IPS-15b (cell line): ENCODE measurements around the gene PHF12.

Experiments
- H3K27me3 ChIP-seq: one replicate; pipeline ENCODE4 v1.6.1; 2013; ENCODE audit warnings: low read length; ENCODE audit not compliant: control insufficient read depth, insufficient read depth
- H3K36me3 ChIP-seq: one replicate; pipeline ENCODE4 v1.6.1; 2013; ENCODE audit warnings: low read length; ENCODE audit not compliant: control insufficient read depth, insufficient read depth
- H3K4me1 ChIP-seq: one replicate; pipeline ENCODE4 v1.6.1; 2013; ENCODE audit warnings: mild to moderate bottlenecking, low read length; ENCODE audit not compliant: control insufficient read depth, insufficient read depth
- H3K4me3 ChIP-seq: one replicate; pipeline ENCODE4 v1.5.1; 2013; ENCODE audit warnings: low read depth, low read length
- H3K9ac ChIP-seq: one replicate; pipeline ENCODE4 v1.6.1; 2013; ENCODE audit warnings: low read depth, mild to moderate bottlenecking, low read length
- H3K9me3 ChIP-seq: one replicate; pipeline ENCODE4 v1.6.1; 2013; ENCODE audit warnings: mild to moderate bottlenecking, low read length; ENCODE audit not compliant: control insufficient read depth, insufficient read depth

The PHF12 gene

DNA sequence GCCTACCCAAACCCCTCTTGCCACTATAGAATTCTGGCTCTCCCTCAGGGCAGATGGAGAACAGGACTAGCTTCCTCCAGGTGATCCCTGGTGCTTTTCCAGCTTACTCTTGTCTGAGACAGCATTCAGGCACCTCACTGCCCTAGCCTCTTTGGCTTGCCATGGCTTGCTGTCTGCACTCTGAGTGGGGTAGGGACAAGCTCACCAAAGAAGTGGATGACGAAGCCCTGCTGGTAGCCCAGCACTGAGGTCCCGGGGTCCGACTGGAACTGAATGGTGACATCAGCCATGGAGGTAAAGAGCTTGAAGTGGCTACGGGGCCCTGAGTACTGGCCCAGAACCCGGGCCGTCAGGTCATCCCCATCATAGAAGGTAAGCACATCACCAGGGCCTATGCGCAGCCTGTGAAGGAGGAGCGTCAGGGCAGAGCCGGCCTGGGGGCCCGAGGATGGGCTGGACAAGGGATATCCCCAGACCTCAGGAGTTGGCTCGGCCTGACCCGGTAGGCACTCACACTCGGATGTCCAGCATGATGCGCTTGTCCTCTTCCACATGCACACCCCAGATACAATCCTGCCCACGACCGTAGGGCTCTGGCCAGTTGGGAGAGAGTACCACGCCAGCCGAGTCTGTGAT, 7.6 kb upstream of the PHF12 start:
- H3K4me3 ChIP-seq, result no peak overlapping the region
- H3K36me3 ChIP-seq, result no peaks in the 10 kb centered on the region
- no peaks in the 10 kb centered on the region for H3K9me3 ChIP-seq
- no peak overlapping the region for H3K9ac ChIP-seq
- peaks cover 4% of the 10 kb centered on the region for H3K4me1 ChIP-seq
- no peaks in the 10 kb centered on the region for H3K27me3 ChIP-seq

GRCh38 chr17:28957992-28958355, 6.7 kb upstream of the PHF12 start:
- H3K9ac ChIP-seq, result no peak overlapping the region

GRCh38 chr17:28957277-28957991, 6.1 kb upstream of the PHF12 start:
- Histone ChIP-seq H3K36me3 (no peaks in the 10 kb centered on the region), H3K9me3 (no peaks in the 10 kb centered on the region), H3K4me3 (no peak overlapping the region), H3K9ac (no peak overlapping the region), H3K4me1 (peaks cover 9% of the 10 kb centered on the region), H3K27me3 (no peaks in the 10 kb centered on the region)

More at GRCh38 chr17:28957992-28958355, 6.7 kb upstream of the PHF12 start:
- no peaks in the 10 kb centered on the region for H3K9me3 ChIP-seq
- H3K4me1 ChIP-seq, result peaks cover 4% of the 10 kb centered on the region
- H3K27me3 ChIP-seq, result no peaks in the 10 kb centered on the region
- no peak overlapping the region for H3K4me3 ChIP-seq
- H3K36me3 ChIP-seq, result no peaks in the 10 kb centered on the region

DNA sequence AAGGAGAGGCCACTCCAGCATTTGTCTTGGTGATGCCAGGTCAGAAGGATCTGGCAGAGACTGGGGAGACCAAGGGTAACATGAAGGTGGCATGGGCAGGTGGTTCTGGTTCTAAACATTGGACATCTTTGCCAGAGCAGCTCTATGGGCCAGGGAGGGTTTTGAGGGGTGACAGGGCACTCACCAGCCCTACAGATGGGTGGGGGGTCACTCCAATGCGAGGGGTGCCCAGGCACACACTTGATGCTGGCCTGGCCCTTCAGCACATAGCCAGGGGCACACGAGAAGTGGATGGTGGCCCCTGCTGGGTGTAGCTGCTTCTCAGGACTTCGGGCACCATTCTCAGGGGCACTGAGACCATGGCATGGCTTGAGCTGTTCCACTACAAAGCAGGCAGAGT, 5.5 kb upstream of the PHF12 start:
- Histone ChIP-seq H3K27me3 (no peaks in the 10 kb centered on the region), H3K9me3 (no peaks in the 10 kb centered on the region), H3K4me3 (no peak overlapping the region), H3K4me1 (peaks cover 9% of the 10 kb centered on the region), H3K36me3 (no peaks in the 10 kb centered on the region), H3K9ac (no peak overlapping the region)

DNA sequence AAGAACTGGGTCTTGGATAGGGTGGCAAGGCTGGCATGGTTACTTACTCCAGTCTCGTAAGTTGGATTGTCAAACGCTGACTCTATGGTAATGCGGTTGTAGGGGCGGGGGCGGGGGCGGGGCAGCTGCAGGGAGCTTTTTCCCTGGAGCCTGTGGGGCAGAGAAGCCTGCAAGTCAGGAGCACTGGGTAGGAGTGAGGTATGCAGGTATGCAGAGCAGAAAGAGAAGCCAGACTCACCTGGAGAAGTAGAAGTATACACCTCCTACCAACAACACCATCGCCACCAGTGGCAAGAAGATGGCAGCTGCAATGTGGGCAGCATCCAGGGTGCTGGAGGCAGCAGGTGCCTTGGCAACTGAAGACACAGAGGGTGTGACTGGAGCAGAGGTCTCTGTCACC, 4.8 kb upstream of the PHF12 start:
- H3K4me3 ChIP-seq, result no peak overlapping the region
- no peaks in the 10 kb centered on the region for H3K9me3 ChIP-seq
- H3K27me3 ChIP-seq, result no peaks in the 10 kb centered on the region
- no peaks in the 10 kb centered on the region for H3K36me3 ChIP-seq
- H3K4me1 ChIP-seq, result peaks cover 9% of the 10 kb centered on the region
- peak overlapping the region; percentile 5 for H3K9ac ChIP-seq

- Histone ChIP-seq H3K4me1 (peaks cover 9% of the 10 kb centered on the region), H3K27me3 (no peaks in the 10 kb centered on the region), H3K36me3 (no peaks in the 10 kb centered on the region), H3K9ac (no peak overlapping the region), H3K4me3 (no peak overlapping the region), H3K9me3 (no peaks in the 10 kb centered on the region)
Observed at GRCh38 chr17:28955408-28955807, 4.1 kb upstream of the PHF12 start.

- H3K4me3 ChIP-seq, result no peak overlapping the region
- no peaks in the 10 kb centered on the region for H3K9me3 ChIP-seq
- no peak overlapping the region for H3K9ac ChIP-seq
- peaks cover 9% of the 10 kb centered on the region for H3K4me1 ChIP-seq
- no peaks in the 10 kb centered on the region for H3K36me3 ChIP-seq
- H3K27me3 ChIP-seq, result no peaks in the 10 kb centered on the region
Observed at GRCh38 chr17:28954886-28955285, 3.6 kb upstream of the PHF12 start.

GRCh38 chr17:28953444-28954118, 2.3 kb upstream of the PHF12 start:
- Histone ChIP-seq H3K27me3 (no peaks in the 10 kb centered on the region), H3K9me3 (no peaks in the 10 kb centered on the region), H3K36me3 (no peaks in the 10 kb centered on the region), H3K4me1 (peaks cover 10% of the 10 kb centered on the region), H3K9ac (no peak overlapping the region), H3K4me3 (no peak overlapping the region)

DNA sequence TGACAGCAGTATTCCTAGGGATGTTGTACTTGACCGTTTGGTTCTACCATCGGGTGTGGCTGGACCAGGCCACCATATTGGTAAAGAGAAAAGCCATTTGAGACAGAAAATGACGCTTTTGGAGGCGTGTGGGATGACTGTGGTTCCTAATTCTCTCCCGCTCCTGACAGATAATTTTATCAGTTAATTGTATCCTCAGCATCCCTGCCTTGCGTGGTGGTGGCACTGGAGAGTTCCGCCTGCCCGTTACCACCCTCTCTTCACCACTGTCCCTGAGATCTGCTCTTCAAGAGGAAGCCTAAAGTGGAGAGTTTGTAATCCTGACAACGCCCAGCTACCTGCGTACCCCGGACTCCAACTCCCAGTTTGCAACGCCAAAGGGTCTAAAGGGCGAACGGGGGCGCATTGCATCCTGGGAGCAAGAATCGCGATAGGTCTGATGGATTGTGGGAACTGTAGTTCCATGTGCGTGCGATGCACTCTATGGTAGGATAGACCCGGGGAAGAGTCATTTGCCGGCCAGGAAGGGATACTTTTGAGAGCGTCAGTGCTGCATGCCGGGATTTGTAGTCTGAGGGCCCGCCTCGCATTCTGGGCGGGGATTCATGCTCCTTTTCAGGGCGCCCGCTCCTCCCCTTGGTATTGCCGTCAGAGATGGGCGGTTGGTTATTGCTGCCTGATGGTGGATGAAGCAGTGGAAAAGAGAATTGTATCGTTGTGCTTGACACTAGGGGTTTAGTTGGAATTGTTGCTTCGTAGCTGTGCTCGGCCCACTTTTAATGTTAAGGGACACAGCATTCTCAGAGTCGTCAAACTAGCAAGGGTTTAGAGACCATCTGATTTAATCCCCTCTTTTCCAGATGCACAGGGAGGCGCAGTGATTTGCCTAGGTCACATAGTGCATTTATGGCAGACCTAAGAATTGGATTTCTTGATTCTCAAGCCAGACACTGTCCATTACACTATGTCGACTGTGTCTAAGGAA, 965 bp upstream of the PHF12 start:
- H3K9me3 ChIP-seq, result no peaks in the 10 kb centered on the region
- peaks cover 22% of the 10 kb centered on the region for H3K4me1 ChIP-seq
- no peaks in the 10 kb centered on the region for H3K36me3 ChIP-seq
- H3K9ac ChIP-seq, result peak overlapping the region; percentile 92
- peak overlapping the region; percentile 92 for H3K4me3 ChIP-seq
- no peaks in the 10 kb centered on the region for H3K27me3 ChIP-seq

DNA sequence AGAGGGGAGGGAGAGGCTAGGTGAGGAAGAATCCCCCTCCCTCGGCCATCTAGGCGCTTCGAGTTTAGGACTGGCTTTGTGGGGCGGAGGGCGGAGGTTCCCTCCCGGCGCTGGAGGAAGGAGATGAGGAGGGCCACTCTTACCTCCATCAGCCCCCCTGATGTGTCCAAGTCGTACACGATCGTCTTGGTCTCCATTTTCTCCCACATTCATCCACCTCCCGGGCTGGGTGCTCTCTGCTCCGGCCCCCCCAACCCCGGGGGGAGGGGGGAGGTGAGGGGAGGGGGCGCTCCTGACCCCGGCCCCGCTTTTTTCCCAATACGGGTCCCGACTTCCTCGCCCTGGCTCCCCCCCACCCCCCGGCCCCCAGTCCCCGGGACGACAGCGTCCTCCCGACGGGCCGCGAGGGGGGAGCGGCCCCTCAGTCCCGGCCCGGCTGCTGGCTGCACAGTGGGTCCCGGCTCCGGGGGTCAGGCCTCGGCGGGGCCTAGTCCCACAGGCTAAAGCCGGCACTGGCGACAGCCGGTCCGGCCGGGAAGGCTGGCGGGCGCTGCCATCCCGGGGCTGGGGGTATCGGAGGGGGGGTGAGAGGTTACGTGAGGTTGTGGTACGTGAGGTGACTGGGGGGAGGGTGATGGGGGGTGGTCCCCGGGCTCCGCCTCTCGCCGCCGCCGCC, 428 bp downstream of the PHF12 start:
- Histone ChIP-seq H3K4me3 (peak overlapping the region; percentile 97), H3K4me1 (peaks cover 17% of the 10 kb centered on the region), H3K27me3 (no peaks in the 10 kb centered on the region), H3K9ac (peak overlapping the region; percentile 91), H3K9me3 (no peaks in the 10 kb centered on the region), H3K36me3 (no peaks in the 10 kb centered on the region)
